Activated naive CD8-positive, alpha-beta T cell (primary cell): ENCODE data around the gene CYP26B1.

Experiments used
- H3K27ac Mint-ChIP-seq: one replicate; pipeline ENCODE4 v1.8.0; 2021; ENCODE audit warnings: mixed read lengths
- H3K27me3 Mint-ChIP-seq: one replicate; pipeline ENCODE4 v1.8.0; 2021; ENCODE audit warnings: mixed read lengths
- H3K36me3 Mint-ChIP-seq: one replicate; pipeline ENCODE4 v1.8.0; 2021; ENCODE audit warnings: mixed read lengths
- H3K4me1 Mint-ChIP-seq: one replicate; pipeline ENCODE4 v1.8.0; 2021; ENCODE audit warnings: low read depth, mixed read lengths
- H3K4me3 Mint-ChIP-seq: one replicate; pipeline ENCODE4 v1.8.0; 2021; ENCODE audit warnings: mild to moderate bottlenecking, mixed read lengths
- H3K9me3 Mint-ChIP-seq: one replicate; pipeline ENCODE4 v1.8.0; 2021; ENCODE audit warnings: low read depth, mixed read lengths

The CYP26B1 gene

GRCh38 chr2:72139874-72140620, 7.6 kb downstream of the CYP26B1 start:
- Mint-ChIP-seq H3K9me3 (no peaks in the 10 kb centered on the region), H3K4me1 (peaks cover 8% of the 10 kb centered on the region), H3K36me3 (no peaks in the 10 kb centered on the region), H3K27ac (no peak overlapping the region), H3K4me3 (no peak overlapping the region), H3K27me3 (peaks cover 4% of the 10 kb centered on the region)

- H3K27ac Mint-ChIP-seq = no peak overlapping the region
- H3K4me3 Mint-ChIP-seq = no peak overlapping the region
- no peaks in the 10 kb centered on the region for H3K9me3 Mint-ChIP-seq
- H3K36me3 Mint-ChIP-seq = no peaks in the 10 kb centered on the region
- peaks cover 8% of the 10 kb centered on the region for H3K4me1 Mint-ChIP-seq
- H3K27me3 Mint-ChIP-seq = peaks cover 4% of the 10 kb centered on the region
Observed at GRCh38 chr2:72139471-72139873, 8.2 kb downstream of the CYP26B1 start.

- H3K4me3 Mint-ChIP-seq = no peak overlapping the region
- peaks cover 6% of the 10 kb centered on the region for H3K4me1 Mint-ChIP-seq
- no peaks in the 10 kb centered on the region for H3K9me3 Mint-ChIP-seq
- no peak overlapping the region for H3K27ac Mint-ChIP-seq
- H3K36me3 Mint-ChIP-seq = no peaks in the 10 kb centered on the region
- peaks cover 4% of the 10 kb centered on the region for H3K27me3 Mint-ChIP-seq
Observed at GRCh38 chr2:72138921-72139381, 8.7 kb downstream of the CYP26B1 start.

GRCh38 chr2:72138011-72138881, 9.4 kb downstream of the CYP26B1 start:
- H3K36me3 Mint-ChIP-seq = no peaks in the 10 kb centered on the region
- no peaks in the 10 kb centered on the region for H3K9me3 Mint-ChIP-seq
- no peaks in the 10 kb centered on the region for H3K4me1 Mint-ChIP-seq
- H3K27ac Mint-ChIP-seq = no peak overlapping the region
- H3K27me3 Mint-ChIP-seq = peaks cover 4% of the 10 kb centered on the region
- H3K4me3 Mint-ChIP-seq = no peak overlapping the region

GRCh38 chr2:72137498-72138010, 10.1 kb downstream of the CYP26B1 start:
- no peak overlapping the region for H3K27ac Mint-ChIP-seq
- no peaks in the 10 kb centered on the region for H3K4me1 Mint-ChIP-seq
- H3K9me3 Mint-ChIP-seq = no peaks in the 10 kb centered on the region
- peaks cover 4% of the 10 kb centered on the region for H3K27me3 Mint-ChIP-seq
- H3K4me3 Mint-ChIP-seq = no peak overlapping the region
- H3K36me3 Mint-ChIP-seq = no peaks in the 10 kb centered on the region

- Mint-ChIP-seq H3K4me1 (no peaks in the 10 kb centered on the region), H3K36me3 (no peaks in the 10 kb centered on the region), H3K9me3 (no peaks in the 10 kb centered on the region), H3K27ac (no peak overlapping the region), H3K4me3 (no peak overlapping the region), H3K27me3 (peaks cover under 1% of the 10 kb centered on the region)
Observed at GRCh38 chr2:72136933-72137497, 10.6 kb downstream of the CYP26B1 start.

- no peaks in the 10 kb centered on the region for H3K36me3 Mint-ChIP-seq
- no peak overlapping the region for H3K27ac Mint-ChIP-seq
- H3K9me3 Mint-ChIP-seq = no peaks in the 10 kb centered on the region
- no peak overlapping the region for H3K4me3 Mint-ChIP-seq
- H3K27me3 Mint-ChIP-seq = no peaks in the 10 kb centered on the region
- no peaks in the 10 kb centered on the region for H3K4me1 Mint-ChIP-seq
Observed at GRCh38 chr2:72136331-72136730, 11.3 kb downstream of the CYP26B1 start.

- H3K36me3 Mint-ChIP-seq = no peaks in the 10 kb centered on the region
- H3K9me3 Mint-ChIP-seq = no peaks in the 10 kb centered on the region
- no peak overlapping the region for H3K27ac Mint-ChIP-seq
- no peaks in the 10 kb centered on the region for H3K4me1 Mint-ChIP-seq
- no peaks in the 10 kb centered on the region for H3K27me3 Mint-ChIP-seq
- H3K4me3 Mint-ChIP-seq = no peak overlapping the region
Observed at GRCh38 chr2:72135921-72136320, 11.7 kb downstream of the CYP26B1 start.

GRCh38 chr2:72134997-72135800, 12.5 kb downstream of the CYP26B1 start:
- no peak overlapping the region for H3K4me3 Mint-ChIP-seq
- no peaks in the 10 kb centered on the region for H3K27me3 Mint-ChIP-seq
- no peak overlapping the region for H3K27ac Mint-ChIP-seq

GRCh38 chr2:72134408-72134996, 13.2 kb downstream of the CYP26B1 start:
- H3K9me3 Mint-ChIP-seq = no peaks in the 10 kb centered on the region
- no peaks in the 10 kb centered on the region for H3K36me3 Mint-ChIP-seq
- H3K4me3 Mint-ChIP-seq = no peak overlapping the region
- H3K27ac Mint-ChIP-seq = no peak overlapping the region
- no peaks in the 10 kb centered on the region for H3K4me1 Mint-ChIP-seq
- peaks cover 2% of the 10 kb centered on the region for H3K27me3 Mint-ChIP-seq

More at GRCh38 chr2:72134997-72135800, 12.5 kb downstream of the CYP26B1 start:
- H3K9me3 Mint-ChIP-seq = no peaks in the 10 kb centered on the region
- no peaks in the 10 kb centered on the region for H3K4me1 Mint-ChIP-seq
- no peaks in the 10 kb centered on the region for H3K36me3 Mint-ChIP-seq

GRCh38 chr2:72133721-72134407, 13.8 kb downstream of the CYP26B1 start:
- H3K36me3 Mint-ChIP-seq = no peaks in the 10 kb centered on the region
- H3K27ac Mint-ChIP-seq = no peak overlapping the region
- H3K4me1 Mint-ChIP-seq = no peaks in the 10 kb centered on the region
- H3K9me3 Mint-ChIP-seq = no peaks in the 10 kb centered on the region
- H3K27me3 Mint-ChIP-seq = peaks cover 2% of the 10 kb centered on the region
- no peak overlapping the region for H3K4me3 Mint-ChIP-seq

GRCh38 chr2:72132981-72133720, 14.5 kb downstream of the CYP26B1 start:
- Mint-ChIP-seq H3K36me3 (no peaks in the 10 kb centered on the region), H3K9me3 (no peaks in the 10 kb centered on the region), H3K4me3 (no peak overlapping the region), H3K4me1 (no peaks in the 10 kb centered on the region), H3K27me3 (peaks cover 2% of the 10 kb centered on the region), H3K27ac (no peak overlapping the region)
